VCaP (cell line): ENCODE results near the gene NABP2.

Experiments used
- H3K27ac ChIP-seq: fragments of 450-650 bp; 2 replicates; pipeline ENCODE4 v1.5.1; 2017
- CTCF ChIP-seq: fragments of 450-650 bp; conservative IDR thresholded peaks from 2 replicates; pipeline ENCODE4 v1.5.1; 2017; ENCODE audit warnings: mild to moderate bottlenecking, moderate library complexity

NABP2 gene

DNA sequence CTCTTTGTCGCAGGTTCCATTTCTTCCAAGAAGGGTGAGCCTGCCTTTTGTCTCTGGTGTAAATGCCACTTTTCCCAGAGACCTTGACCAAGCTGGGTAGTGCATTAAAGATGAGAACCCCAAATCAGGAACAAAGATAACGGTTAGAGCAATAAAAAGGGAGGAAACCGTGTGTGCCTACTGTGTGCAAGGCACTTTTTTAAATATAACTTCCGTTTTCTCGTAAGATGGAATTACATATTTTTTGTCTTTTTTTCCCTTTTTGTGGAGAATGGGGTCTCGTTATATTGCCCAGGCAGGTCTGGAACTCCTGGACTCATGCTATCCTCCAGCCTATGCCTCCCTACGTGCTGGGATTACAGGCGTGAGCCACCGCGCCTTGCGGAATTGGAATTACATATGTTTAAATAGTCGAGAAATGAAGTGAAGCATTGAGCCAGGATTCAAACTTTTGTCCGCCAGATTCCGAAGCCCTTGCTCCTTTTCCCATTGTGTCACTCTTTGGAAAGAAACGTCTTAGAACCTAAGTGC lies 506 bp upstream of the NABP2 start:
- peak overlapping the region; percentile 98 for H3K27ac ChIP-seq
- TF ChIP-seq CTCF = no peak

- peak overlapping the region; percentile 98 for H3K27ac ChIP-seq
- no peak for TF ChIP-seq CTCF
Observed at GRCh38 chr12:56224954-56225353, 812 bp downstream of the NABP2 start.

GRCh38 chr12:56229082-56229481 lies 4.9 kb downstream of the NABP2 start:
- TF ChIP-seq CTCF = no peak
- H3K27ac ChIP-seq = no peak overlapping the region

DNA sequence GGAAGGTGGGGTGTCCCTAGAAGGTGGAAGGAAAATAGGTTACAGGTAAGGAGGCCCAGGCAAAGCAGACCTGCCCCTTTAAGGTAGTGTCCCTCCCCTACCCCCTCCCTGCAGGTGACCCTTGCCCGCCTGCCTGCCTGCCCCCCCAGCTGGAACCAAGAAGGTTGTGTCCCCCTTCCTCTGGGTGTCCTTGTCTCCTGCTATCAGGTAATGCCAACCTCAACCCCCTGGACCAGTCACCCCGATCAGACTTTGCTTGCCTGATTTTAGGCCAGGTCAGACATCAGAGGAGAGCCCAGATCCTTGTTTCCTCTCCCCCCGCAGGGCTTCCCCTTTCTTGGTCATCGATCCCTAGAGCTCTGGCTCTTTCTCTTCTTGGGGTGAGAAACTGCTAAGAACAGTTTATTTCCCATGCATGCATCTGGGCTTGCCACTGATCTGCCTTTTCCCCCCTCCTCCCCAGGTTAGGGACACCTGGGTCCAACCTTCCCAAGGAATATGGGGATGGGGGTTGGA lies 5.8 kb downstream of the NABP2 start, which contains the start of gene SLC39A5:
Gene SLC39A5 (plus strand): TSS at position 136 of the 516 bp plus-strand sequence. CDS start 1,224 bp downstream, outside the sequence.
- no peak within 1 kb of the TSS for H3K27ac ChIP-seq
- TF ChIP-seq CTCF = no peak

DNA sequence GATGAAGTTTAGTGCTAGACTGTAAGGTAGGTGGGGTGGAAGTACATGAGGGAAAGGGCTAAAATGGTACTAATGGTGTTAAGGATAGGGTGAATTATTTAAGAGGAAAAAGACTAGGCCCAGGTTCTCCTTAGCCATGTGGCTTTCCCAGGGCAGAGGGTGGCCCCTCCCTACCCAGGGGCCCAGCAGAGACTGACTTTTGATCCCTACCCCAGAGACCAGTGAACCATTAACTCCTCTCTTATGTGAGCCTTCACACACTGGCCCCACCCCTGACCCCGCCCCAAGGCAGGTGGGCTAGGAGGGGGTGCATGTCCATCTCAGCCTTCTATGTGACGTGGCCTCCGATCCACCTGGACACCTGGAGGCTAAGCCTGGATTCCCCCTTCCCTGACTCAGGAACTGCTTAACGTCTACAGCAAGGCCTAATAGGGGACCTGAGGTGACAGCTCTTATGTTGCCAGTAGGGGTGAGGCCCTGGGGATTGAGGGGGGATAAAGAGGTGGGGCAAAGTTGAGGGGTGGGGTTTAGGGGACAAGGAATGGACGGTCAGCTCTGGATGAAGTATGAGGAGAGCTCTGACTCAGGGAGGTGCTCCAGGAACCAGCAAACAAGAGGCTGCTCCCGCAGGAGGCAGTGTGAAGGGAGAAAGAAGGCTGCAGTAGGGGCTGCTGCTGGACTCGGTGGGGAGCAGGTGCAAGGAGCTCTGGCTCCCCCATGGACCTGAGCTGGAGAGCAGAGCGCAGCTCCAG lies 6.5 kb downstream of the NABP2 start:
- H3K27ac ChIP-seq = no peak overlapping the region
- no peak for TF ChIP-seq CTCF

GRCh38 chr12:56231184-56231582 lies 7.0 kb downstream of the NABP2 start:
- no peak overlapping the region for H3K27ac ChIP-seq
- TF ChIP-seq CTCF = no peak

DNA sequence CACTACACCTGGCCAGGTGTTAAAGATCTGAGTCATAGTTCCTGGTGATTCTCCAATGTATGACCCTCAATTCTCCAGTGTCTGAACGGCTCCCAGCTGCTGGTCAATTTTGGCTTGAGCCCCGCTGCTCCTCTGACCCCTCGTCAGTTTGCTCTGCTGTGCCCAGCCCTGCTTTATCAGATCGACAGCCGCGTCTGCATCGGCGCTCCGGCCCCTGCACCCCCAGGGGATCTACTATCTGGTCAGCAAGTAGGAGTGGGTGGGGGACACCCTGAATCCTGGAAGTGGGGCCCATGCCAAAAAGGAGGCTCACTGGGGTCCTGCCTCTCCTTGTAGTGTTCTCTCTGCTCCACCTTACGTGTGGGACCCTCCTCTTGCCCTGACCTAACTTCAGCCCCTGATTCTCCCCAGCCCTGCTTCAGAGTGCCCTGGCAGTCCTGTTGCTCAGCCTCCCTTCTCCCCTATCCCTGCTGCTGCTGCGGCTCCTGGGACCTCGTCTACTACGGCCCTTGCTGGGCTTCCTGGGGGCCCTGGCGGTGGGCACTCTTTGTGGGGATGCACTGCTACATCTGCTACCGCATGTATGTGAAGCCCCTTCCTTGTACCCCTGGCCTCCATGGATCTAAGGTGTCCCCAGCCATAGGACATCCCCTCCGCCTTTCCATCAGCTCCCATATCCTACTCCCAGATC lies 10.7 kb downstream of the NABP2 start:
- no peak overlapping the region for H3K27ac ChIP-seq
- TF ChIP-seq CTCF = no peak
